Loucy (cell line): ENCODE data around the gene ATP6V0A4.

Source experiments
- CTCF ChIP-seq: fragments of 200-600 bp; sonication (generic); conservative IDR thresholded peaks from 2 replicates; pipeline ENCODE4 v1.5.1; 2014; ENCODE audit warnings: mild to moderate bottlenecking, antibody characterized with exemption, low read length
- EZH2phosphoT487 ChIP-seq: fragments of 200-600 bp; IDR thresholded peaks from 2 replicates; pipeline ENCODE4 v1.6.1; 2018; ENCODE audit warnings: antibody characterized with exemption, mild to moderate bottlenecking, moderate library complexity, borderline replicate concordance

GRCh38 chr7:138679793-138680192 is 118.2 kb downstream of the ATP6V0A4 start:
- no peak for TF ChIP-seq CTCF
- TF ChIP-seq EZH2phosphoT487 = no peak
